Heart left ventricle (tissue), 13 donors: ENCODE results near the gene RGS7.

Experiments used
- CTCF ChIP-seq, 12 donors: fragments of 200-600 bp; sonication (generic) in 4 of 12; IDR thresholded peaks; one replicate each; pipeline versions ENCODE4 v1.5.0 to v1.8.0; 2018 to 2022; ENCODE audit warnings: antibody characterized with exemption in 12 of 12, mild to moderate bottlenecking in 5 of 12
- POLR2A ChIP-seq, 2 donors: fragments of 450-650 bp; IDR thresholded peaks; one replicate each; pipeline ENCODE4 v1.6.1; 2017; ENCODE audit warnings: antibody characterized with exemption in 2 of 2, mild to moderate bottlenecking in 2 of 2, moderate library complexity in 2 of 2
- donor health status: ischemic (EF 13 %, LVEDD 7.1; RV severe dilation, severe dysfunction).
- donor health status: DM: no; HTN: yes; CAD: no.
- donor health status: DM: no; HTN: no; CAD: no.
- donor health status: ischemic (EF 25% LVEDD 6.9; RV normal size, moderate dysfunction).
- donor health status: ischemic (EF 25% LVEDD 5.7; RV mildly dilated, moderate dysfunction).
- donor health status: ischemic (EF 35%, LVEDD 5.7; RV mildly dilated, moderate dysfunction).
- donor health status: nonischemic (EF 11% LVEDD 7.7; RV severe dilation, severe dysfunction).
- donor health status: DM: yes; HTN: yes; CAD: no.
- donor health status: PGD.
- donor health status: ischemic (EF 29% LVEDD 5.4; RV normal size, mild dysfunction).
- donor health status: nonischemic (EF 23%, LVEDD 6.1; RV moderate dilation, normal function).

GRCh38 chr1:240888039-240888786 is 468.8 kb downstream of the RGS7 start:
- TF ChIP-seq POLR2A (IDR thresholded peaks at IDR 0.05) (no peak), CTCF (IDR thresholded peaks at IDR 0.05) (peak in 7 of 12 donors; percentile 13 to 43 (median 32))
